Hepatic stellate cell (primary cell): ENCODE data around the gene CCDC43.

Experiments used
- DNase-seq: peaks from one replicate; pipeline ENCODE4 v3.0.0; 2011; ENCODE audit warnings: low spot score

The CCDC43 gene

GRCh38 chr17:44627513-44628242 is 61.9 kb downstream of the CCDC43 start:
- DNase-seq: no peak
